Measurements from ENCODE around the gene C2CD4C.

C2CD4C gene

DNA sequence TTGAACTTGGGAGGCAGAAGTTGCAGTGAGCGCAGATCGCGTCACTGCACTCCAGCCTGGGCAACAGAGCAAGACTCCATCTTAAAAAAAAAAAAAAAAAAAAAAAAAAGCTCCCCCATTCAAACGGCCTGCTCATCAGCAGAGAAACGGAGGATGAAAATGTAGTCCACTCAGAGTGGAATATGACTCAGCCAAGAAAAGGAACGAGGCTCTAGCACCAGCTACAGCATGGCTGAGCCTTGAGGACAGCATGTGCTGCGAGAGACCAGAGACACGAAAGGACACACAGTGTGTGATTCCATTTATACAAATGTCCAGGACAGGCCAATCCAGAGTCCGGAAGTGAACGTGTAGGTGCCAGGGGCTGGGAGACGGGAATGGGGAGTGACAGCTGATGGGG, 46.3 kb downstream of the C2CD4C start:
- TF ChIP-seq FOXP2 (optimal IDR thresholded peaks at IDR 0.05; ENCODE audit: borderline replicate concordance, extremely low read depth, extremely low read length, insufficient read depth), result no peak
- no peak for TF ChIP-seq SIN3A (IDR thresholded peaks at IDR 0.05; ENCODE audit: borderline replicate concordance, insufficient read depth, low read length)
- TF ChIP-seq REST (IDR thresholded peaks at IDR 0.05; ENCODE audit: insufficient read depth in 1 of 2, low read depth in 2 of 2, low read length in 2 of 2), result no peak
- no peak for TF ChIP-seq POLR2AphosphoS5 (IDR thresholded peaks at IDR 0.05; ENCODE audit: low read depth, low read length)
- no peak for TF ChIP-seq TAF1 (IDR thresholded peaks at IDR 0.05; ENCODE audit: borderline replicate concordance, insufficient read depth, low read length)

GRCh38 chr19:362154-362553, 46.8 kb downstream of the C2CD4C start:
- TF ChIP-seq FOXP2 (optimal IDR thresholded peaks at IDR 0.05; ENCODE audit: borderline replicate concordance, extremely low read depth, extremely low read length, insufficient read depth) (no peak), TAF1 (IDR thresholded peaks at IDR 0.05; ENCODE audit: borderline replicate concordance, insufficient read depth, low read length) (no peak), REST (IDR thresholded peaks at IDR 0.05; ENCODE audit: insufficient read depth in 1 of 2, low read depth in 2 of 2, low read length in 2 of 2) (no peak), POLR2AphosphoS5 (IDR thresholded peaks at IDR 0.05; ENCODE audit: low read depth, low read length) (no peak), SIN3A (IDR thresholded peaks at IDR 0.05; ENCODE audit: borderline replicate concordance, insufficient read depth, low read length) (no peak)

DNA sequence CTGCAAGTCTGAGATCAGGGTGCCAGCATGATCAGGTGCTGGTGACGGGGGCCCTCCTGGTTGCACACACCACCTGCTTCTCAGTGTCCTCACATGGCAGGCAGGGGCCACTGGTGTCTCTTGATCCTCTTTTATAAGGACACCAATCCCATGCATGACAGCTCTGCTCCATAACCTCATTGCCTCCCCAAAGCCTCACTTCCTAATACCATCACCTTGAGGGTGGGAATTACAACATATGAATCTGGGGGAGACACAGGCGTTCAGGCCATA, 49.4 kb downstream of the C2CD4C start:
- TF ChIP-seq FOXP2 (optimal IDR thresholded peaks at IDR 0.05; ENCODE audit: borderline replicate concordance, extremely low read depth, extremely low read length, insufficient read depth), result no peak
- TF ChIP-seq POLR2AphosphoS5 (IDR thresholded peaks at IDR 0.05; ENCODE audit: low read depth, low read length), result no peak
- no peak for TF ChIP-seq TAF1 (IDR thresholded peaks at IDR 0.05; ENCODE audit: borderline replicate concordance, insufficient read depth, low read length)
- TF ChIP-seq REST (IDR thresholded peaks at IDR 0.05; ENCODE audit: insufficient read depth in 1 of 2, low read depth in 2 of 2, low read length in 2 of 2), result no peak
- TF ChIP-seq SIN3A (IDR thresholded peaks at IDR 0.05; ENCODE audit: borderline replicate concordance, insufficient read depth, low read length), result no peak
